Fibroblast of lung (primary cell): ENCODE results near the gene CDX1.

ENCODE experiments used
- CTCF ChIP-seq, 2 donors: IDR thresholded peaks in 1 of 2; conservative IDR thresholded peaks in 1 of 2; 1 replicate in 1 of 2; 2 replicates in 1 of 2; pipeline ENCODE4 v1.5.1; 2011 to 2012; ENCODE audit warnings: low read length in 2 of 2, control low read depth in 1 of 2, inconsistent platforms in 1 of 2, low read depth in 1 of 2, mild to moderate bottlenecking in 1 of 2
- EZH2 ChIP-seq: IDR thresholded peaks from 2 replicates; pipeline ENCODE4 v1.5.1; 2012; ENCODE audit warnings: low read length, control low read depth, mild to moderate bottlenecking; ENCODE audit errors: missing control alignments

GRCh38 chr5:150142959-150143349, 23.6 kb upstream of the CDX1 start:
- TF ChIP-seq CTCF (conservative IDR thresholded peaks at IDR 0.05 in 1 of 2, IDR thresholded peaks at IDR 0.05 in 1 of 2; ENCODE audit: low read depth in 1 of 2, low read length in 2 of 2) = no peak
- no peak for TF ChIP-seq EZH2
